HG03135 (cell line): ENCODE measurements around the gene GTPBP10.

Experiments used
- ATAC-seq: cut with Tn5 transposase; IDR thresholded peaks from one replicate; pipeline ENCODE4 v1.9.1; 2021; ENCODE audit warnings: mild to moderate bottlenecking, moderate library complexity; ENCODE audit not compliant: unreplicated experiment

Gene GTPBP10

DNA sequence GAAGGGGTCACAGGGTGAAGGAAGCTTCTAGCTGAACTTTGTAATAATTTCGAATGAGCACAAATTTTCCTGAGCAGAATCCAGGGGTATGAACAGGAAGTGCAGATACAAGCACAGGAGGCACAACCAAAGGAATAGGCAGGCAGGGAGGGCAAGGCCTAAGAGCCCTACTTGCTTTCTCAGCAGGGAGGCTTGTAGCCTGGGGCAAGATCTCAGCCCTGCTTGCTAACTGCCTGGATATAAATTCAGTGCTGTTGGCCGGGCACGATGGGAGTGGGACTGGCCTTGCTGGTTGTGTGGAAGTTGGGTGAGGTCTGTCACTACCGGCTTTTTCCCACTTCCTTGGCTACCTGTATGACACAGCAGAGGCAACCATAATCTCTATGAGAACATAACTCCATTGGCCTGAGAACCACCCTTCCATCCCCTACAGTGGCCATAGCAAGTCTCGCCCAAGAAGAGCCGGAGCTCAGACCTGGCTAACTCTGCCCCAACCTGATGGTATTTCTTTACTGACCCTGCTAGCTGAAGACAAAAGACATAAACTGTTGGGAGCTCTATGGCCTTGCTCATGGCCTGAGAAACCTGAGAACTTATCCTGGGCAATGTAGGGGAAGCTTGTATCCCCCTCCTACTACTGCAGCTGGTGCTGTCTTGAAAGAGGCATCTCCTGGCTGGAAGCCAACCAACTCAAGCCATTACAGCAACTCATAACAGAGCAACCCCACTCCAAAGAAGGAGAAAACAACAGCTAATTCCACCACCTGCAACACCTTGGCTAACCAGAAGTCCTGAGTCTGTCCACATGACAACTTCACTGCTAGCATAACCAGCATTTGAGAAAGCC is 84.3 kb downstream of the GTPBP10 start:
- ATAC-seq = no peak

DNA sequence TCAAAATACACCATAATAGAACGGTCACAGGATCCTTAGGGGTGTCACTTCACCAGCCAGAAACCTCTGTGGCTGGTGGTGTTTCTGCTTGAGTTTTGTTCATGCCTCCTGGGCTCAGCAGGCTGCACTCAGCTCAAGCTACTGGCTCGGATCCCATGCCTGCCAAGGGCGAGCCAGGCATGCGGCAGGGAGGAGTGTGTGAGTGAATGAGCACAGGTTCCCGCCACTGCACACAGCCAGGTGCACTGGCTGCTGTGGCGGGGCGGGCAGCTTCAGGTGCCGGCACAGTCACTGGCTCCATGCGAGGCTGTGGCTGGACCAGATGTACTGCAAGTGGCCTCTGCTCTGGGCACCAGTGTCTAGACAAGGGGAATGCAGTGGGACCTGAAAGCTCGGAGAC is 86.2 kb downstream of the GTPBP10 start:
- no peak for ATAC-seq

DNA sequence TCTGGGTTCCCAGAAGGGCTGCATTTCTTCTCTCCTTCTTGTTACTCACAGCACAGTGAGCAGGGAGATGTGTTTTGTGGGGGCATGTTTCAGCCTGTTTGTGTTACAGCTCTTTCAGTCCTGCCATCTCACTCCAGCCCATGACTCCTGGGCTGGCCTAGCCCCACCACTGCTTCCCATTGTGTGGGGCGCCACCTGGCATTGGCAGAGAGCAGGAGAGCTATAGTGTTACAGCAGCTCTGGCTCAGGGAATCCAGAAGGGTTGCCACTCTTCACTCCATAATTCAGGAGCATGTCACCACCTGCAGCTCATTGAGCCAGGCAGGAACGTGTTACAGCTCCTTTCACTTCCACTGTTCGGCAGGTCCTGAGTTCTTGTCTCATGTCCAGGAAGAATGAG is 86.7 kb downstream of the GTPBP10 start:
- ATAC-seq = no peak
